Measurements from ENCODE around the gene REXO5. TPM values are rescaled to one million over a fixed set of nuclear protein-coding genes. Genes with fewer than 3 reads are reported as not detected.
"Not testable (repeated sequence)": the region's sequence is repeated elsewhere in the genome, so short reads cannot be mapped to it uniquely, and the experiment has no call there.

The REXO5 gene
- total RNA-seq, 1 donor from 2014 or later: 2.5 TPM

- peak; percentile 57 for ATAC-seq
Measured at GRCh38 chr16:20849589-20850390, 43.5 kb downstream of the REXO5 start.

- ATAC-seq: no peak
Measured at GRCh38 chr16:20850981-20851380, 44.7 kb downstream of the REXO5 start.

GRCh38 chr16:20851601-20852000 lies 45.3 kb downstream of the REXO5 start:
- peak; percentile 85 for ATAC-seq

- no peak for ATAC-seq
Measured at GRCh38 chr16:20853143-20853542, 46.8 kb downstream of the REXO5 start.

GRCh38 chr16:20853981-20854620 lies 47.8 kb downstream of the REXO5 start:
- no peak for ATAC-seq

- no peak for ATAC-seq
Measured at GRCh38 chr16:20854963-20855362, 48.6 kb downstream of the REXO5 start.

- ATAC-seq: no peak
Measured at GRCh38 chr16:20857281-20857680, 51.0 kb downstream of the REXO5 start.

GRCh38 chr16:20859229-20859628 lies 52.9 kb downstream of the REXO5 start:
- no peak for ATAC-seq

- ATAC-seq: no peak
Measured at GRCh38 chr16:20859699-20860098, 53.4 kb downstream of the REXO5 start.

- no peak for ATAC-seq
Measured at GRCh38 chr16:20860361-20860760, 54.0 kb downstream of the REXO5 start.

- ATAC-seq: not testable (repeated sequence)
Measured at GRCh38 chr16:20860995-20861394, 54.7 kb downstream of the REXO5 start.

GRCh38 chr16:20862162-20862960 lies 56.0 kb downstream of the REXO5 start:
- ATAC-seq: no peak

GRCh38 chr16:20864376-20864775 lies 58.0 kb downstream of the REXO5 start:
- ATAC-seq: not testable (repeated sequence)

GRCh38 chr16:20865420-20866131 lies 59.2 kb downstream of the REXO5 start:
- ATAC-seq: peak; percentile 74

GRCh38 chr16:20866145-20866772 lies 59.9 kb downstream of the REXO5 start:
- ATAC-seq: peak; percentile 79

- no peak for ATAC-seq
Measured at GRCh38 chr16:20866801-20867200, 60.5 kb downstream of the REXO5 start.

- peak; percentile 63 for ATAC-seq
Measured at GRCh38 chr16:20867585-20867984, 61.3 kb downstream of the REXO5 start.

- ATAC-seq: peak; percentile 9
Measured at GRCh38 chr16:20868890-20869289, 62.6 kb downstream of the REXO5 start.

GRCh38 chr16:20870122-20870820 lies 63.9 kb downstream of the REXO5 start:
- no peak for ATAC-seq

- ATAC-seq: no peak
Measured at GRCh38 chr16:20871258-20871657, 64.9 kb downstream of the REXO5 start.
